SKM-1 treated with dmso at 0.1 percent for 144 hours (cell line): ENCODE data around the gene FGF2.

Experiments used
- DNase-seq: peaks from one replicate; lab custom pipeline; 2025; ENCODE audit not compliant: unreplicated experiment; lab: John Stamatoyannopoulos, UW

The FGF2 gene

DNA sequence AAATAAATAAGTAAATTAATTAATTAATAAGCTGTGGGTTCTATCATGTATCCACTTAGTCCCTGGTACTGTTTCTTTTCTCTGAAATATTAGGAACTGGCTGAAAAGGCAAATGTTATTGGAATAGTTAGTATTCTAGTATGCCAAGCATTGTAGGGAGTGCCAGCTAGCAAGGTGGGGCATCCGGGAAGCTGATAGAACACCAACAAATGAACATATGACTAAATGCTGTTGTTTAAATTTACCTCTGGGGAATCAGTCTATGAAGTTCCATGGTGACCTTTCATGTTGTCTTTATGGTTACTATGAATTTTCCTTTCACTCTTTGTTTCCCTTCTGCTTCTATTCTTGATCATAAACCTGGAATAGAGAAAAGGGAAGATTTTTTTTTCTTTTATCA is 63.1 kb downstream of the FGF2 start:
- no peak for DNase-seq

DNA sequence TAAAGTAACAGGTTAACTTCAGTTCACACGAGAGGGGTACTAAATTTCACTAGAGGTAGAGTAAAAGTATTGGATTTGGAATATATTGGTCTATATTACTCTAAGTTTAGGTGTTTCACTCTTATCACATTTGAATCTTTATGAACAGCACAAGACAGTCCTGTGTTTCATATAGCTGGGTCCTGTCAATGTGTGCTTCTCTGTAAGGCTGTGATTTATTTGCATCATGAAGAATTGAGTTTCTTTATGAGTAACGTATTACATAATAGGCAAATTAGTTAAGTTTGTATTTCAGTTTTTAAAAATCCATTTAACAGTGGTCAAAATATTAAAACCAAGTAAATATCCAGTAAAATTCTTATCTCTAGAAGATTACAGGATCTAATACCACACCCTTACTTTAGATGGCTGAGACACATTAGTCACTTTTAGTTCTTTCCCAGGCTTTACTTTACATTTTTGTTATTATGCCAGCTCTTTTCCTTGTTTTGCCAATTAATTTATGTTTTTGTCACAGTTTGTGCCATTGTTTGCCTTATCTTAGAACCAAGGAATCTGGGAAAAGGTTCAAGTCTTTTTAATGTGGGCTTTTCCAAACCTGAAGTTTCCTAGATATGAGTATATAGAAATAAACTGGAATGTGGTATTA is 63.6 kb downstream of the FGF2 start:
- DNase-seq = no peak

DNA sequence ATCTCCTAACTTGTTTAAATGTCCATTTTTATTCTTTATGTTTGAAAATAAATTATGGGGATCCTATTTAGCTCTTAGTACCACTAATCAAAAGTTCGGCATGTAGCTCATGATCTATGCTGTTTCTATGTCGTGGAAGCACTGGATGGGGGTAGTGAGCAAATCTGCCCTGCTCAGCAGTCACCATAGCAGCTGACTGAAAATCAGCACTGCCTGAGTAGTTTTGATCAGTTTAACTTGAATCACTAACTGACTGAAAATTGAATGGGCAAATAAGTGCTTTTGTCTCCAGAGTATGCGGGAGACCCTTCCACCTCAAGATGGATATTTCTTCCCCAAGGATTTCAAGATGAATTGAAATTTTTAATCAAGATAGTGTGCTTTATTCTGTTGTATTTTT is 68.2 kb downstream of the FGF2 start:
- no peak for DNase-seq

DNA sequence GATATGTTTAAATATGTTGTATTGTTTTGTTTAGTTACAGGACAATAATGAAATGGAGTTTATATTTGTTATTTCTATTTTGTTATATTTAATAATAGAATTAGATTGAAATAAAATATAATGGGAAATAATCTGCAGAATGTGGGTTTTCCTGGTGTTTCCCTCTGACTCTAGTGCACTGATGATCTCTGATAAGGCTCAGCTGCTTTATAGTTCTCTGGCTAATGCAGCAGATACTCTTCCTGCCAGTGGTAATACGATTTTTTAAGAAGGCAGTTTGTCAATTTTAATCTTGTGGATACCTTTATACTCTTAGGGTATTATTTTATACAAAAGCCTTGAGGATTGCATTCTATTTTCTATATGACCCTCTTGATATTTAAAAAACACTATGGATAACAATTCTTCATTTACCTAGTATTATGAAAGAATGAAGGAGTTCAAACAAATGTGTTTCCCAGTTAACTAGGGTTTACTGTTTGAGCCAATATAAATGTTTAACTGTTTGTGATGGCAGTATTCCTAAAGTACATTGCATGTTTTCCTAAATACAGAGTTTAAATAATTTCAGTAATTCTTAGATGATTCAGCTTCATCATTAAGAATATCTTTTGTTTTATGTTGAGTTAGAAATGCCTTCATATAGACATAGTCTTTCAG is 68.8 kb downstream of the FGF2 start:
- DNase-seq = no peak

DNA sequence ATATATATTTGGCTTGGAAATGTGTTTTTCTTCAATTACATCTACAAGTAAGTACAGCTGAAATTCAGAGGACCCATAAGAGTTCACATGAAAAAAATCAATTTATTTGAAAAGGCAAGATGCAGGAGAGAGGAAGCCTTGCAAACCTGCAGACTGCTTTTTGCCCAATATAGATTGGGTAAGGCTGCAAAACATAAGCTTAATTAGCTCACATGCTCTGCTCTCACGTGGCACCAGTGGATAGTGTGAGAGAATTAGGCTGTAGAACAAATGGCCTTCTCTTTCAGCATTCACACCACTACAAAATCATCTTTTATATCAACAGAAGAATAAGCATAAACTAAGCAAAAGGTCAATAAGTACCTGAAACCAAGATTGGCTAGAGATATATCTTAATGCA is 69.6 kb downstream of the FGF2 start:
- no peak for DNase-seq

DNA sequence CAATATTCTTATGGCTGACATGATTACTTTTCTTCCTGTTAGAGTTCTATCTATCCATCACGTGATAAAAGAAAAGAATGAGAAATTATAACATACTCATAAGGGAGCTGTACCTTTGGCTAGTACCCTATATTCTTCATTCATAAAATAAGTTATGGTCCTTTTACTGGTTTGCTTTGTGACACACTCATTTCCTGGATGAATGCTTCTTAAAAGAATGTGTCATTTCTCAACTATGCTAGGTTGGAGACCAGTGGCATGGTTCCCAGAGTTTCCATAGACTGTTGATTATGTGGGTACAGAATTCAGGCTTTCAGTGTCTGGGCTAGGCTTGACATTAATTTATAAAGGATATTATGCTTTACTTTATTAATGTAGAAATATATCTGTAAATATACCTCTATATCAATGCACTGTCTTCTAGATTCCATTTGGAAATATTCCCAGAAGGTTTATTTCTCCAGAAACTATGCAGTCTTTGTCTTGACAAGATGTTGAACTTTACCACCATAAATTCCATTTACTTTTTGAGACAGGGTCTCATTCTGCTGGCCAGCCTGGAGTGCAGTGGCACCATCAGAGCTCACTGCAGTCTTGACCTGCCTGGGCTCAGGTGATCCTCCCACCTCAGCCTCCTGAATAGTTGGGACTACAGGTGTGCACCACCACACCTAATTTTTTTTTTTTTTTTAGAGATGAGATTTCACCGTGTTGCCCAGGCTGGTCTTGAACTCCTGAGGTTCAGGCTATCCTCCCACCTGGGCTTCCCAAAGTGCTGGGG is 71.9 kb downstream of the FGF2 start:
- no peak for DNase-seq

DNA sequence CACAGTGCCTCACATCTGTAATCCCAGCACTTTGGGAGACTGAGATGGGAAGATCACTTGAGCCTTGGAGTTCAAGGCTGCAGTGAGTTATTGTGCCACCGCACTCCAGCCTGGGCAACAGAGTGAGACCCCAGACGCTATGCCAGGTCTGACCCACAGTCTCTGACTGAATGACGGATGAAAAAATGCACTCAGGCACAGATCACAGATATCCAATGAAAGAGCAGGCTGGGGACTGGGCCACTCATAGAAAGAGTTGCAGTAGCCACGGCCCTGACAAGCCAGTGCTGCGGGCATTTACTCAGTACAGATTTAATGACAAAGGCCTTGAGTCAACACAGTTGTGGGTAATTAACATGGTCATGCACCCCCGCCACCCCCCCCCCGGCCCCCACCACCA is 73.1 kb downstream of the FGF2 start:
- no peak for DNase-seq

DNA sequence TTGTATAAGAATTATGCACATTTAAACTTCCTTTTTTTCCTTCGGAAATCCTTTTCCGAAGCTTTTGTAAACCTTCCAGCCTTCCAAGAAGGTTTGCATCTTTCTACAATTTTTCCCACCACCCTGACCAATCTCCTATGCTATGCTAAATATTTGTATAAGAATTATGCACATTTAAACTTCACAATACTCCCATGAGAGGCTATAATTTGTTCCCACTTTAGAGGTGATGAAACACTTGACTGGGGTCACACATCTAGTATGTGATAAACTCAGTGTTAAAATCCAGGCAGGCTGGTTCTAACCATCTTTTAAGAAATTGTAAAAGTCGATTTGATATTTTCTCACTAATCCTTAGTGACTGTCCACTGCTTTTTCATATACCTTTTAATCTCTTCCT is 73.7 kb downstream of the FGF2 start:
- no peak for DNase-seq

DNA sequence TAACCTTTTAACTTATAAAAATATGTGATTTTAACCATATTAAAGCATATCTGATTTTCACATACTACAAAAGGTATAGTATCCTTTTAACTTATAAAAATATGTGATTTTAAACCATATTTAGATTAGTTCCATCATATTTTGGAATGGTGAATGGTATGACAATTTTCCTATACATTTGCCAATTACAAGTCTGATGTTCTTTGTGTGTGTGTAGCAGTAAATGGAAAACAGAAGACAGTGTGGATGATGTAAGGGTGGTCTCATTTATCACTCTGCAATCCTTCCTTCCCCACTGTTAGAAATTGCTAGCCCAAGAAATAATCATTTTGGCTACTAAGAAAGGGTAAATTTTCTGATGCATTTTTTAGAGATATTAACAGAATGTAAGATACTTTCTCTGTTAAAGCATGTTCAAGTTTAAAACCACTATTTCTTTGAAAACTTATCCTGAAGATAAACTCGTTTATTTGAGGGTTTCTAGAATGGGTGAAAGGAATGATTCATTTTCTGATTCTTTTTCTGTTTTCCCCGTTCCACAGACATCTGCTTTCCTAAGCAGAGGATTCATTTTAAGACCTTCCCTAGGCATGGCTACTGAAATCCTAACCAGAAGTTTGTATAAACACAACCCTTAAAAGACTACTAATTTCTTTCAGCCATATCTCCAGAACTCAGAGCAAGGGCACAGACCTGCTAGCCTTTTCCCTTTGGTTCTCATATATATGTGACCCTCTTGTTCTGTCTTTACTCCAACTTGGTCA is 74.8 kb downstream of the FGF2 start:
- no peak for DNase-seq

DNA sequence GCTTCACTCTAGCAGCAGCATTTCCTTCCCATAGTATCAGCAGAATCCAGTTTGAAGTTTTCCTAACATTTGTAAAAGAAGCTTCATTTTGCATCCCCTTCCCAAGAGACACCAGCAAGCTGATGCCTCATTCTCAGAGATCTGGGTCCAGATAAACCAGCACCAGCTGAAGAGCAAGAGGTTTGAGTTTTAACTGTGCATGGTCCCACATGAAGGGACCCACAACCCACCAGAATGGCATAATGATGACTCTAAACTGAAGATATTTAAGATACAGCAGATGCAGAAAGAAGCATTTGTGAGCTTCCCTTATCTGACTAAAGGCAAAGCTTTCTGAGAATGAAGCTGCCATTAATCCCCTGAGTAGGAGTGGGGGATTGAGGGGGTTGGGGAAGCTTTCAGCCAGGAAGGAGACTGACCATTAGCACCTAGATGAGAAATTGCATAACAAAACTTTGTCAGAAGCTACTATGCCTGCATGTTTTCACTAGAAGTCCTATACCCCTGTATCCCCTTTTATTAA is 77.2 kb downstream of the FGF2 start:
- no peak for DNase-seq

DNA sequence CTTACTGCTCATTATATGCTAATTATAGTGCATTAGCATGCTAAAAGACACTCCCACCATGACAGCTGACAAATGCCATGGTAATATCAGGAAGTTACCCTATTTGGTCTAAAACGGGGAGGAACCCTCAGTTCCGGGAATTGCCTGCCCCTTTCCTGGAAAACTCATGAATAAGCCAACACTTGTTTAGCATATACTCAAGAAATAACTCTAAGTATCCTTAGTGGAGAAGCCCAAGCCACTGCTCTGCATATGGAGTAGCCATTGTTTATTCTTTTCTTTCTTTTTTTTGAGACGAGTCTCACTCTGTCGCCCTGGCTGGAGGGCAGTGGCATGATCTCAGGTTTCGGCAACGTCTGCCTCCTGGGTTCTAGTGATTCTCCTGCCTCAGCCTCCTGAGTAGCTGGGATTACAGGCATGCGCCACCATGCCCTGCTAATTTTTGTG is 80.3 kb downstream of the FGF2 start:
- DNase-seq = no peak

DNA sequence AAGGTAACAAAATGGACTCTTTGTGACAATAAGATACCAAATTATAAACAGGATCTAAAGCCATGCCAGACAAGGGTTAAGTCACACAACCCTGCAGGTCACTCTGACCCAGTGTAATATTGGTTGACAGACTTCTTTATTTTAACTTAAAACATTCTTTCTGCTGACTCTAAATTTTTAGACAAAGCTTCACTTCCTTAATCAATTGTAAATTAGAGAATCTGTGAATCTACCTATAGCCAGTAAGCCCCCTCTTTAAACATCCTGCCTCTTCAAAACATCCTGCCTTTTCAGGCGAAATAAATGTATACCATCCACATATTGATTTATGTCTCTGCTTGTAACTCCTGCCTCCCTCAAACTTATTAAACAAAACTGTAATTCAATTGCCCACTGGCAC is 81.6 kb downstream of the FGF2 start:
- no peak for DNase-seq

DNA sequence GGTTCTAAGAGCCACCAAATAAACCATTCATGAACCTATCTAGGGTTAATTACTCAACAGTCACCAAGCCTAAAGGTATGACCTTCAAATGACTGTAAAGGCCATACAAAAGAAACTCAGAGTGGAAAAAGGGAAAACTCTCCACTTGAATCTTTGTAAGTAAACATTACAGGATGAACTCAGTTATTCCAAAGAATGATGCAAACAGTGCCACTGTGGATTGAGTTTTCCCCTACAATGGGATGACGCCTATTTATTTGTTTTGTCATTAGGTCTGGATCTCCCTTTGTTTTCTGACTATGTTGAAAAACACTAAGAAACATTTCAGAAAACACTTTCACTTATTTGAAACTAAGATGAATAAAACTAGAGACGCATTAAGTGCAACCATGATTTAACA is 83.1 kb downstream of the FGF2 start:
- DNase-seq = no peak

DNA sequence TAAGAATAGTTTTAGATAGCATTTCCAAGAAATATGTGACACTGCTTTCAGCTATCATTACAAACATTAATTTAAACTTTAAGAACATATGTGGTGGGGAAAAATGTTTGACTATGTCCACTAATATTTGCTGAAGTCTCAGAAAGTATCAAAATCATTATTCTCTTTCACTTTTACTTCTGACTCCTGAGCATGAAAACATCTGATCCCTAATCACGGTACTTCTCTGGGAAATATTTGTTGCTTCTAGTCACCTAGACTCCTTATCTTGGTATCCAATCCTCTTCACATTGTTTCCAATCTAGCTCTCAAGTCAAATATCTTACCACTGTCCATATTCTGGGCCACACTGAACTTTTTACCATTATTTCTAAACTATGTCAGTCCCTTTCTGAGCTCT is 85.0 kb downstream of the FGF2 start:
- DNase-seq = no peak

DNA sequence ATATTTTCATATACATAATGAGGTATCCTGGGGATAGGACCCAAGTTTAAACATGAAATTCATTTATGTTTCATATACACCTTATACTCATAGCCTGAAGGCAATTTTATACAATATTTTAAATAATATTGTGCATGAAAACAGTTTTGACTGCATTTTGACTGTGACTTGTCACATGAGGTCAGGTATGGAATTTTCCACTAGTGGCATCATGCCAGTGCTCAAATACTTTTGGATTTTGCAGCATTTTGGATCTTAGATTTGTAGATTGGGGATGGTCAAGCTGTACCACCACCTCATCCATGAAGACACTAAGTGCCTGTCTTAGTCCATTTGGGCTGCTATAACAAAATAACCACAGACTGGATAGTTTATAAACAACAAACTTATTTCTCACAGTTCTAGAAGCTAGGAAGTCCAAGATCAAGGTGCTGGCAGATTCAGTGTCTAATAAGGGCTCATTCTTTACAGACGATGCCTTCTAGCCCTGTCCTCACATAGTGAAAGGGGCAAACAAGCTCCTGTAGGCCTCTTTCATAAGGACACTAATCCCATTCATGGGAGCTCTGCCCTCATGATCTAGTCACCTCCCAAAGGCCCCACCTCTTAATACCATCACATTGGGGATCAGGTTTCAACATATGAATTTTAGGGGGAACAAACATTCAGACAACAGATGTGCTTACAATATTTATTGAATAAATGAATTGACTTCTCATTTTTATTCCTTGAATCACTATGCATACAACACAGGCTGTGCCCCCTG is 86.4 kb downstream of the FGF2 start:
- DNase-seq = no peak

DNA sequence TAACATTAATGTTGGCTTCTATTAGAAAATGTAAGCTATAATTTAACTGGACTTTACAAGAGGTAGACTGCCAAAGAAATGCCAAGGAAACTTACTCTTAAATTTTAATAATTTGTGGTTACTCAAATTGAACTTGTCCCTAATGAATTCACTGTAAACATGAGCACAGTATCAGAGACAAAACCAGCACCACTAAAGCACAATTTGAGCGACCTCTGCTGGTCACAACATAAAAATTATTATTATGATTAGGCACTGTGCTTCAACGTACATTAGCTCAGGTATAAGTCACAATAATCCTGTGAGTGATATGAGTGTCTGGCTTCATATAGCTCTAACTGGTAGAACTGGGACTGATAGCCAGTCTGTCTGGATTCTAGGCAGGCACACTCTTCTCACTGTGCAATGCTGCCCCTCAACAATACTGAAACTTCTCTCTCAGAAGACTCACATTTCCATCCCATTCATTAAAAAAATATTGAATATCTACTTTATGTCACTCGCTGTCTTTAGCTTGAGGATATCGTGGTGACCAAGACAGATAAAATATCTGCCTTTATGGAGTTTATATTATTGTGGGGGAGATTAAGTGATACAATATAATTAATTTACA is 87.8 kb downstream of the FGF2 start:
- DNase-seq = no peak

DNA sequence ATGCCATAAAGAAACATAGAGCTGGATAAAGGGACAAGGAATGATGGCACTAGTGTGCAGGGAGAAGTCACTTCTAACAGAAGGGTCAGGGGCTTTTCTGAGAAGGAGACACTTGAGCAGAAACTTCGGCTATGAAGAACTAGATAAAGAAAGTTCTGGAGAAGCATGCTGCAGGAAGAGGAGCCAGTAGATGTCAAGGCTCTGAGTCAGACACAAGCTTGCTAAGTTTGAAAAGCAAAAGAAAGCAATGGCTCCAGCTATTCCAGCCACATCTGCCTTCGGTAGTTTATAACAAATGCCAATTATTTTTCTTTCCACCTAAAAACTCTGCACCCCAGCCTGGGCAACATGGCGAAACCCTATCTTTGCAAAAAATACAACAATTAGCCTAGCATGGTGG is 88.3 kb downstream of the FGF2 start:
- no peak for DNase-seq

DNA sequence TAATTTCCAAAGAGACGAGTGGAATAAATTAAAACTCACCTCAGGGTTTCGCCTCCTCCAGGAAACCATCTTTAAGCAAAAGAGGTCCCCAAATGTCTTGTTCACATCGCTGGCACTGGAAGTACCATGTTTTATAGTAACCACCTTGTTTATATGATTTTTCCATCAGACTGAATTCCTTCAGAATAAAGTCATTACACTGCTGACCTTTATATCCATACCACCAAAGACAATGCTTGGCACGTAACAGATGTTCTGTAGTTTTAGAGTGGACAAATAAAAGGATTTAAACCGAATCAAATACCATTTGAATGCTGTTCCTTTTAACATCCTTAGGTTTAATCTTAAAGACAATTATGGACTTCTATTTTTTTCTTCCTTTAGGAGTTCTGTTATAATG is 91.1 kb downstream of the FGF2 start:
- DNase-seq = no peak

DNA sequence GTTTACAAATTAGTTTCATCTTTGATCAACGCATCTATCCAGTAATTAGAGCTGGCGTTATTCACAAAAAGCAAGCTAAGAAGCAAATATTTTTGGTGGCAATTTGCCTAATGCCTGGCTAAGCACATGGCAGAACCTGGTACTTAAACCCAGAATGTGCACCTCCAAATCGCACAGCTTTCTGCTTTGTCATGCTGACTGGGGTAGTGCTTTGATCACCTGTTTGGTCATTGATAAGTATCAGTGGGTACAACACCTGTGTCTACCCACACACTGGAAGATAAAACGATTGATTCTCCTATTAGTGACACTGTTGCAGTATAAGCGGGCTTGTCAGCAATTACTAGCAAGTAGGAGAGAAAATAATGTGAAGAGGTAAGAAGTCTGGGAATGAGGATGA is 93.8 kb downstream of the FGF2 start:
- DNase-seq = no peak

DNA sequence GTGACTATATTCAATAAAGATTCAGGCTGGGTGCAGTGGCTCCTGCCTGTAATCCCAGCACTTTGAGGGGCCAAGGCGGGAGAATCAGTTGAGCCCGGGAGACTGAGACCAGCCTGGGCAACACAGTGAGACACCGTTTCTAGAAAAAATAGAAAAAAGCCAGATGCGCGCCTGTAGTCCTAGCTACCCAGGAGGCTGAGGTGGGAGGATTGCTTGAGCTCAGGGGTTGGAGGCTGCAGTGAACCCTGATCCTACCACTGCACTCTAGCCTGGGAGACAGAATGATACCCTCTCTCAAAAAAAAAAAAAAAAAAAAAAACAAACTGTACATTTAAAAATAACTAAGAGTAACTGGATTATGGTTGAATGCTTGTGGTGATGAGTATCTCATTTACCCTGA is 94.7 kb downstream of the FGF2 start:
- DNase-seq = no peak
